ENCODE results near the gene CAST. TPM values are rescaled to one million over a fixed set of nuclear protein-coding genes. Genes with fewer than 3 reads are reported as not detected.

CAST gene
- total RNA-seq, 4 donors from 2014 or later: 247 to 316 (median 259) TPM

DNA sequence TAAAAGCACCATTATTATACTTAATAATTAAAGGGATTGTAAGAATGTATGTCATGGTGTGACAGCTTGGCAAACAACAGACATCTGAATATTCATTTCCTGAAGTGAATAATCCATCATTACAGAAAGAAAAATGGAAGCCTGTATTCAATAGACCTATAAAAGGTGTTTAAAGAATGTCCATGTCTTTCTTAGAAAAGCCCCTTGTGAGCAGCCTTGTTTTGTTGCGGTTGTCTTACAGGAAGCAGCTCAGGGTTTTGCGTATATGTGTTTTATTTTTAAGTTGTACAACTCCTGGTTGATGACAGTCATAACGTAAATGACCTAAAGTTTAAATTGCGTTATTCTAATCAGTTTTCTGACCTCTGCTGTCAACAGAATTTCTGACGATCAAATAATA lies 53.8 kb downstream of the CAST start:
- no peaks in the 10 kb centered on the region for H3K27me3 ChIP-seq
- no peak for DNase-seq (ENCODE audit: low spot score in 2 of 2)
- H3K36me3 ChIP-seq: no peaks in the 10 kb centered on the region
- no peak overlapping the region for H3K4me3 ChIP-seq
- TF ChIP-seq, protein P1, sequence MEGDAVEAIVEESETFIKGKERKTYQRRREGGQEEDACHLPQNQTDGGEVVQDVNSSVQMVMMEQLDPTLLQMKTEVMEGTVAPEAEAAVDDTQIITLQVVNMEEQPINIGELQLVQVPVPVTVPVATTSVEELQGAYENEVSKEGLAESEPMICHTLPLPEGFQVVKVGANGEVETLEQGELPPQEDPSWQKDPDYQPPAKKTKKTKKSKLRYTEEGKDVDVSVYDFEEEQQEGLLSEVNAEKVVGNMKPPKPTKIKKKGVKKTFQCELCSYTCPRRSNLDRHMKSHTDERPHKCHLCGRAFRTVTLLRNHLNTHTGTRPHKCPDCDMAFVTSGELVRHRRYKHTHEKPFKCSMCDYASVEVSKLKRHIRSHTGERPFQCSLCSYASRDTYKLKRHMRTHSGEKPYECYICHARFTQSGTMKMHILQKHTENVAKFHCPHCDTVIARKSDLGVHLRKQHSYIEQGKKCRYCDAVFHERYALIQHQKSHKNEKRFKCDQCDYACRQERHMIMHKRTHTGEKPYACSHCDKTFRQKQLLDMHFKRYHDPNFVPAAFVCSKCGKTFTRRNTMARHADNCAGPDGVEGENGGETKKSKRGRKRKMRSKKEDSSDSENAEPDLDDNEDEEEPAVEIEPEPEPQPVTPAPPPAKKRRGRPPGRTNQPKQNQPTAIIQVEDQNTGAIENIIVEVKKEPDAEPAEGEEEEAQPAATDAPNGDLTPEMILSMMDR (IDR thresholded peaks at IDR 0.05): no peak
- TF ChIP-seq EP300 (IDR thresholded peaks at IDR 0.05) (no peak), POLR2A (IDR thresholded peaks at IDR 0.05) (no peak)
- no peaks in the 10 kb centered on the region for H3K9me3 ChIP-seq
- peak overlapping the region; percentile 6 to 87 (median 46) for H3K27ac ChIP-seq
- H3K4me1 ChIP-seq: peaks cover 0 to 88% (median 29%) of the 10 kb centered on the region in 4 donors
- WGBS, 2 donors: 78 to 83% methylated on average over 5 of the region's 5 CpGs

DNA sequence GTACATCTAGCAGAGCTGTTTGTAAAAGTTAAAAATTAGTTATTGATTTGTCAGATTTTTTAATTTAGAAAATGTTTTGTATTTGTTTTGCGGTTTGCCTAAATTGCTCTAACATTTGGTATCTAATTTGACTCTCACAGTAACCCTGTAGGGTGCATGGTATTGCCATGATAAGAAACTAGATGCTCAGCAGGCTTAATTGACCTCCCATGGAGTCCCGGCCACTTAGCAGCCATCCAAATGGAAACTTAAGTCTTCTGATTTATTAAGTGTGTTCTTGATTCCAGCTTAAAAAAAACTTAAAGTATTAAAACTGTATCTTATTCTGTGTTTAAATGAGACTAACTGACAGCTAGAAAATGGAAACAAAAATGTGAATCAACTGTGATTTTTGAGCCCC lies 54.5 kb downstream of the CAST start:
- WGBS, 2 donors: 47 to 49% methylated on average over 2 of the region's 2 CpGs
- H3K36me3 ChIP-seq: no peaks in the 10 kb centered on the region
- H3K4me1 ChIP-seq: peaks cover 0 to 88% (median 29%) of the 10 kb centered on the region in 4 donors
- no peak overlapping the region for H3K4me3 ChIP-seq
- H3K27me3 ChIP-seq: no peaks in the 10 kb centered on the region
- H3K27ac ChIP-seq: peak overlapping the region in 2 of 4 donors; percentile 9 to 60
- DNase-seq (ENCODE audit: low spot score in 2 of 2): no peak
- TF ChIP-seq POLR2A (IDR thresholded peaks at IDR 0.05) (no peak), EP300 (IDR thresholded peaks at IDR 0.05) (no peak)
- TF ChIP-seq, protein P1 (IDR thresholded peaks at IDR 0.05): no peak
- H3K9me3 ChIP-seq: no peaks in the 10 kb centered on the region

DNA sequence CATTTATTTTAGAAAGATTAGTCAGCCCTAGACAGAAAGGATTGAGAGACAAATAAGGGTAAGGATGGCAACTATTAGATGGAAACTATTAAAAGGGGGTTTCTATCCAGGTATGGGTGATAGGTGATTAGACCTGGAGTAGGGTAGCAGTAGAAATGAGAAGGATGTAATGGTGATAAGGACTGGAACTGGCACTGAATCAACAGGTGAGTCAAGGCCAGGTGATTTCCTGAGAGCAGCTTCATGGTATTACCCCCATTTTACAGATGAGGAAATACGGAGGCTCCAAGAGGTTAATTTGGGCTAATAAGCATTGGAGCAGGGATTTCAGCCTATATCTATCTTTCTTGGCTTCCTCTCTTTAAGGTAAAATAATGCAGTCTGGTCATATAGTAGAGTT lies 55.7 kb downstream of the CAST start:
- H3K36me3 ChIP-seq: no peaks in the 10 kb centered on the region
- H3K4me3 ChIP-seq: no peak overlapping the region
- TF ChIP-seq, protein P1 (IDR thresholded peaks at IDR 0.05): no peak
- TF ChIP-seq EP300 (IDR thresholded peaks at IDR 0.05): no peak
- no peak for TF ChIP-seq POLR2A (IDR thresholded peaks at IDR 0.05)
- H3K27me3 ChIP-seq: no peaks in the 10 kb centered on the region
- 92 to 97% methylated on average over 1 of the region's 1 CpG for WGBS, 2 donors
- H3K27ac ChIP-seq: peak overlapping the region in 2 of 4 donors; percentile 26 to 49
- no peaks in the 10 kb centered on the region for H3K9me3 ChIP-seq
- no peak for DNase-seq (ENCODE audit: low spot score in 2 of 2)
- peaks cover 0 to 83% (median 30%) of the 10 kb centered on the region in 4 donors for H3K4me1 ChIP-seq

DNA sequence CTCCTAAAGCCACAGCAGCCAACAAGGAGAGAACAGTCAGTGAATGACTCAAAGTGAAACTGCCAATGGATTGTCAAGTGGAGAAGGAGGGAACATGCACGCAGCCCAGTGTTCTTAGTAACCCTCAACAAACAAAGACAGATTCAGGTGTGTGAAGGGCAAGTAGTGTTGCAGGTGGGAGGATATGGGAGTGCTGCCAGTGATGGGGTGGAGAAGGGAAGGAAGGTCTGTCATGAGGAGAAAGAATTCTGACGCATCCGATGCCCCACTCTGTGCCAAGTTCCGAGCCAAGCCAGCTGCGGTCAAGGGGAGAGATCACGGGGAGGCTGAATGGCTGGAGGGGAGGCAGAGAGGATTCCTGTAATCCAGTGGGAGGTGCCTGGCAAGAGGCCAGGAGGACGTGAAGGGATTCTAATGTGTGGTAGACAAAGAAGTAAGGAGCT lies 56.5 kb downstream of the CAST start:
- TF ChIP-seq POLR2A (IDR thresholded peaks at IDR 0.05) (no peak), EP300 (IDR thresholded peaks at IDR 0.05) (no peak)
- TF ChIP-seq, protein P1 (IDR thresholded peaks at IDR 0.05): no peak
- H3K4me1 ChIP-seq: peaks cover 0 to 76% (median 31%) of the 10 kb centered on the region in 4 donors
- peak overlapping the region in 2 of 4 donors; percentile 26 to 49 for H3K27ac ChIP-seq
- 48 to 73% methylated on average over 7 of the region's 7 CpGs for WGBS, 2 donors
- no peak overlapping the region for H3K4me3 ChIP-seq
- no peaks in the 10 kb centered on the region for H3K9me3 ChIP-seq
- no peaks in the 10 kb centered on the region for H3K36me3 ChIP-seq
- no peaks in the 10 kb centered on the region for H3K27me3 ChIP-seq
- no peak for DNase-seq (ENCODE audit: low spot score in 2 of 2)

DNA sequence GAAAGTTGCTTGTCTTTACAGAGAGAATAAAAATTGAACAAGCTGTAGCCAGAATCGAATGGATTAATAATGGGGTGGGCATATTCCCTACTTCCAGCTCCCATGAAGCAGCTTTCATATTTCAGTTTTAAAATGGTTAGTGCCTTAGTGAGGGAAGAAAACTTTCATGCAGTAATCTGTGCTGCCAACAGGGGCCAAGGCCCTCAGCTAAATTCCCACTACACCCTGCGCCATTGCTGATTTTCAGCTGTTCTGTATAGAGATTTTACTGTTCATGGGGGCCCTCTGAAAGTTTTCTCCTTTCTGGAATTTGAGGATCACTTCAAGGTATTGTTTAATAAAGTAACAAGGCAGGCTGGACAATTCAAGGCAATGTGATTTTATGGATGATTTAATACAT lies 58.2 kb downstream of the CAST start:
- Histone ChIP-seq H3K27ac (no peak overlapping the region), H3K4me1 (peaks cover 0 to 59% (median 14%) of the 10 kb centered on the region in 4 donors), H3K9me3 (no peaks in the 10 kb centered on the region), H3K4me3 (no peak overlapping the region), H3K27me3 (no peaks in the 10 kb centered on the region), H3K36me3 (peaks cover 0 to 8% (median 0%) of the 10 kb centered on the region in 3 donors)
- TF ChIP-seq EP300 (IDR thresholded peaks at IDR 0.05) (no peak), POLR2A (IDR thresholded peaks at IDR 0.05) (no peak)
- TF ChIP-seq, protein P1 (IDR thresholded peaks at IDR 0.05): no peak
- WGBS, 2 donors: 95 to 97% methylated on average over 2 of the region's 2 CpGs
- DNase-seq (ENCODE audit: low spot score in 2 of 2): no peak

Measured in tibial nerve (tissue), 4 donors.